C4-2B (cell line): ENCODE data around the gene TRIM8.

Experiments
- ZFX ChIP-seq: fragments of 450-650 bp; IDR thresholded peaks from 2 replicates; pipeline ENCODE4 v1.6.1; 2017
- TF ChIP-seq, protein P1 (sequence below): fragments of 450-650 bp; conservative IDR thresholded peaks from 2 replicates; pipeline ENCODE4 v1.5.1; 2017; ENCODE audit warnings: mild to moderate bottlenecking

DNA sequence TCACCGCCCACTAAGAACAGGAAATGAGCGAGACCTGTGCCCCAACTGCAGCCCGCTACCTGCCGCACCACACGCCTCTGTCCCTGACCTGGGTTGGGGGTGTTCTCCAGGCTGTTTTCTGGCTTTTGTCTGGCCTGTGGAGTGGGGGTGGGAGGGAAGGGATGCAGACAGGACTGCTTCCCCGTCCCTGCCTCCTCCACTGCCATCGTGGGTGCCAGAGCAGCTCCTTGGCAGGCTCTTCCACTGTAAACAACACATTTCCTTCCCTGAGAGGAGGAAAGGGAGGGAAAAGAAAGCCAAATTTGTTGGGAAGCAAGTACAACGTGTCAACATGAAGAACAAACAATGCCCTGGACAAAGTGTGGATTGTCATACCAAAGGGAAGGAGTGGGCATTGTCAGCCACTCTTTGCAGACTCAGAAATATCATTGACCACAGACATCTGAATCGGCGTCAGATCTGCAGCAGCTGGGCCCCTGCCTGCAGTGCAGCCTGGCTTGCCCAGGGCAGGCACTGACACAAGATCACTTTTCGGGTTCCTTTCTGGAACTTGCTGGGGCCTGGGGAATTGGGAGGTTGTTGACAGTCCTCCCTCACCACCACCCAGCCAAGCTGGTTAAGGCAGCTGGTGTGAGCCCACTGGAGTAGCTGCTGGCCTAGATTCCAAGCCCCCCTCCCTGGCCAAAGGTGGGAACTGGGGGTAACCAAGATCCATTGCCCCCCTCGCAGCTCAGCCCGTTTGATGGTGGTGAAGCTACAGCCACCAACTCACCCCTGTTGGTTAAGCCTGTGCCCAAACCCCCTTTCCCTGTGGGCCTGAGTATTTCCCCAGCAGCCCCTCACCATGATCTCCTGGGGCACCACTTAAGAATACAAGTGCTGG, 22.6 kb upstream of the TRIM8 start:
- TF ChIP-seq, protein P1, sequence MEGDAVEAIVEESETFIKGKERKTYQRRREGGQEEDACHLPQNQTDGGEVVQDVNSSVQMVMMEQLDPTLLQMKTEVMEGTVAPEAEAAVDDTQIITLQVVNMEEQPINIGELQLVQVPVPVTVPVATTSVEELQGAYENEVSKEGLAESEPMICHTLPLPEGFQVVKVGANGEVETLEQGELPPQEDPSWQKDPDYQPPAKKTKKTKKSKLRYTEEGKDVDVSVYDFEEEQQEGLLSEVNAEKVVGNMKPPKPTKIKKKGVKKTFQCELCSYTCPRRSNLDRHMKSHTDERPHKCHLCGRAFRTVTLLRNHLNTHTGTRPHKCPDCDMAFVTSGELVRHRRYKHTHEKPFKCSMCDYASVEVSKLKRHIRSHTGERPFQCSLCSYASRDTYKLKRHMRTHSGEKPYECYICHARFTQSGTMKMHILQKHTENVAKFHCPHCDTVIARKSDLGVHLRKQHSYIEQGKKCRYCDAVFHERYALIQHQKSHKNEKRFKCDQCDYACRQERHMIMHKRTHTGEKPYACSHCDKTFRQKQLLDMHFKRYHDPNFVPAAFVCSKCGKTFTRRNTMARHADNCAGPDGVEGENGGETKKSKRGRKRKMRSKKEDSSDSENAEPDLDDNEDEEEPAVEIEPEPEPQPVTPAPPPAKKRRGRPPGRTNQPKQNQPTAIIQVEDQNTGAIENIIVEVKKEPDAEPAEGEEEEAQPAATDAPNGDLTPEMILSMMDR = no peak
- TF ChIP-seq ZFX = no peak
